GM21619 (cell line): ENCODE results near the gene NFE2.
"Not testable (repeated sequence)": the region's sequence is repeated elsewhere in the genome, so short reads cannot be mapped to it uniquely, and the experiment has no call there.

ENCODE experiments used
- ATAC-seq: cut with Tn5 transposase; IDR thresholded peaks from one replicate; pipeline ENCODE4 v1.9.1; 2021; ENCODE audit not compliant: unreplicated experiment

NFE2 gene

DNA sequence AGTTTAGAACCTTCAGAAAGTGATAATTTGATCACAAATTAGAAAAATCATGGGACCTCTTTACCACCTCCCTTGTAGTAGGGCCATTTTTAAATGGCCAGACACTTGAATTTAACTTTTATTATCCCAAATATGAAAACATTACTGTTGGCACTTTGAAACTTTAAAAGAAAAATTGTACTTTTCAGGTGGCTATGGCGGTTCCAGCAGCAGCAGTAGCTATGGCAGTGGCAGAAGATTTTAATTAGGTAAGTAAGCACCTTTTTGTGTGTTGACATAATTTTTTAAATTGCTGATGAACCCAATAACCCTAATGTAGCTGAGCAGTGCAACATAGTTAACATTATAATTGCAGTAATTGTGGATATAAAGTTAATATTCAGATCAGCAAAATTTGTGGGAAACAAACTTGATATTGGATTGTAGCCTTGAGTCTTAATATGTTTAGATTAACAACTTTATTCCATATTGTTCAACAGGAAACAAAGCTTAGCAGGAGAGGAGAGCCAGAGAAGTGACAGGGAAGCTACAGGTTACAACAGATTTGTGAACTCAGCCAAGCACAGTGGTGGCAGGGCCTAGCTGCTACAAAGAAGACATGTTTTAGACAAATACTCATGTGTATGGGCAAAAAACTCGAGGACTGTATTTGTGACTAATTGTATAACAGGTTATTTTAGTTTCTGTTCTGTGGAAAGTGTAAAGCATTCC, 16.6 kb downstream of the NFE2 start:
- not testable (repeated sequence) for ATAC-seq

DNA sequence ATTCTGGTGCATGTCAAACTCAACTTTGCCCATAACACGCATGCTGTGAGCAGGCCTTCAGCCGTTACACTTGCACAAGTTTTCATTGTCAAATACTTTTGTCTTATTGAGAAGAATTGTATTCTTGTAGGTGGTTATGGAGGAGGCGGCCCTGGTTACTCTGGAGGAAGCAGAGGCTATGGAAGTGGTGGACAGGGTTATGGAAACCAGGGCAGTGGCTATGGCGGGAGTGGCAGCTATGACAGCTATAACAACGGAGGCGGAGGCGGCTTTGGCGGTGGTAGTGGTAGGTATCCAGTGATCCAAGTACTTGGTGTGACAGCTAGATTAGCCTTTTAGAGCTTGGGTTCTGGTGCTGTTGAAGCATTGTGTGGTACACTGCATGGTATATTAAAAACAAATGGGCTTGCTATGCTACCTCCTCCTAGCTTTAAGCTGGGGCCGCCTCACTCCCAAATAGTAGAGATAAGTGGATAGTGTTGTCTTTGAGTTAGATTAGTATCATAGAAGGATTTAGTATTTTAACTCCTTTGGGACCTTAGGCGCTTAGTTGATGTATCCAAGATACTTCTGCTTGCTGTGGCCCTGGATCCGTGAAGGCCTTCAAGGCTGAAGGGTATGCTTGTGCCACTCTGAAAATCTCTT, 17.7 kb downstream of the NFE2 start:
- no peak for ATAC-seq

DNA sequence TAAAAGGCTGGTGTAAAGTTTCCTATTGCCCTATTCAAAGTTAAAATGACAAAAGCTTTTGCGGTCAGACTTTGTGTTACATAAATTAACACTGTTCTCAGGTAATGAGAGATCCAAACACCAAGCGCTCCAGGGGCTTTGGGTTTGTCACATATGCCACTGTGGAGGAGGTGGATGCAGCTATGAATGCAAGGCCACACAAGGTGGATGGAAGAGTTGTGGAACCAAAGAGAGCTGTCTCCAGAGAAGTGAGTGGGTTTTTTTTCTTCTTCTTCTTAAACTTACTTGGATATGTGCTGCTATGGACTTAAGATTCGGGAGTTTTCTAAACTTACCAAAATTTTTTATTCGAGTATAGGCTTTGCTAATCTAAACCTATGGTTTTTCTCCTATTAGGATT, 19.1 kb downstream of the NFE2 start:
- ATAC-seq: not testable (repeated sequence)

DNA sequence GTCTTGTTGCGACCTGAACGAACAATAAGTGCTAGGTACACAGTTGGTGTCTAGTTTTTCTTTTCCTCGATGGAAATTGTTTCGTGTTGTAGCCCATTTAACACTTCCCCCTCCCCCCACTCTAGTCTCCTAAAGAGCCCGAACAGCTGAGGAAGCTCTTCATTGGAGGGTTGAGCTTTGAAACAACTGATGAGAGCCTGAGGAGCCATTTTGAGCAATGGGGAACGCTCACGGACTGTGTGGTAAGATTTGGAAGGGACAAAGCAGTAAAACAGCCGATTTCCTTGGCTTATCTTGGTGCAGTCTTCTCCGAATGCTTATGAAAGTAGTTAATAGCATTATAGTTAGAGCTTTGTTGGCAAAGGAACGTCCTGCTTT, 19.6 kb downstream of the NFE2 start:
- not testable (repeated sequence) for ATAC-seq

DNA sequence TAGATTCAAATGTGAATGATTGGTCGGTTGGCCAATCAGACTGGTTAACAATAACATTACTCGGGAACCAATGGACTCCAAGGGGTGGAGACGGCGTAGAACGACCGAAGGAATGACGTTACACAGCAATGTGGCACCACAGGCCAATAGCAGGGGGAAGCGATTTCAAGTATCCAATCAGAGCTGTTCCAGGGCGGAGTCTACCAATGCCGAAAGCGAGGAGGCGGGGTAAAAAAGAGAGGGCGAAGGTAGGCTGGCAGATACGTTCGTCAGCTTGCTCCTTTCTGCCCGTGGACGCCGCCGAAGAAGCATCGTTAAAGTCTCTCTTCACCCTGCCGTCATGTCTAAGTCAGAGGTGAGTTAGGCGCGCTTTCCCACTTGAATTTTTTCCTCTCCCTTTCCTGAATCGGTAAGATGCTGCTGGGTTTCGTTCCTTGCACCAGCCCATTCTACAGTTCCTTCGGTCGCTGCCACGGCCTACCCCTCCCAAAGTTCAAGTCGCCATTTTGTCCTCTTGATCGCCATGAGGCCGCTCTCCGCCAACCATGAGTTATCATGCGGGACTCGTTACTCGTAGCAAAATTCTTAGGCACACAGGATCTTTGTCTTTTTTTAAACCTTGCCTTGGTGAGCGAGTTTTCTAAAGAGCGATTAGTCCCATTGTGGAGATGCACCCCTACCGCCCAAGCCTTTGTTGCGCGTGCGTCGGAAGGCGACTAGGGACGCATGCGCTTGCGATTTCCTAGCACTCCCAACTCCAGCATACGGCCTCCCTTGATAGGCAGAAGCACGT, 20.2 kb downstream of the NFE2 start, which contains the start of gene HNRNPA1:
TSS of gene HNRNPA1 (plus strand) at position 259 of the 793 bp plus-strand sequence. CDS start at position 341, 82 bp downstream.
- ATAC-seq: peak; percentile 85

DNA sequence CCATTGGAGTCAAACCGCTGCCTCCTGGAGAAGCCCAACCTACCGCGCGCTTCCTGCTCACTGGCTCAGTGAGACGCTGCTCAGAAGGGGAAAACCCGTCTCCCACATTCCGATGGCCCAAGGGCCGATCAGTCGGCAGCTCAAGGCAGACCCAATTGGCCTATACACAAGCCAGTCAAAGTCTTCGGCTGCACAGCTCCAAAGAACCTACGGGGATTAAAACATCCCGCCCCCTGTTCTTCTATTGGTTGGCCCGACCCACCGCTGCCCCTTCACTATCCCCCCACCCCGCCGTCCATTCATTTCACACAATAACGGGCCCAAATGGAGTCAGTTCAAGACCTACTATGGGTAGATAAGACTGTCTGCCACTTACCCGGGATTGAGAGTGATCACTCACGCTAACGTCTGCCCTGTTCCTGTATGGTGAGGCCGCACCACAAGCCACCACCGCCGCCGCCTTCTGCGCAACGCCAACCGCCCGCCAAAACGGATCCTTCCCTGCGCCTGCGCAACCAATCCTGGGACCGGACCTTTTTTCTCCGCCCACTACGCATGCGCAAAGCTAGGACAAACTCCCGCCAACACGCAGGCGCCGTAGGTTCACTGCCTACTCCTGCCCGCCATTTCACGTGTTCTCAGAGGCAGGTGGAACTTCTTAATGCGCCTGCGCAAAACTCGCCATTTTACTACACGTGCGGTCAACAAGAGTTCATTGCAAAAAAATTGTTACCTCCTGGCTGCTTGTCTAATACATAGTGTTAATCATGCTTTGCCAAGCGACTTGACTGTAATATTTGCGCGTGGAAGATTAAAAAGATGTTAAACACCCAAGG, 21.0 kb downstream of the NFE2 start, which contains the start of gene CBX5:
TSS of gene CBX5 (minus strand) at position 491 of the 836 bp plus-strand sequence. CDS start 22,472 bp downstream, outside the sequence.
- peak; percentile 71 for ATAC-seq

DNA sequence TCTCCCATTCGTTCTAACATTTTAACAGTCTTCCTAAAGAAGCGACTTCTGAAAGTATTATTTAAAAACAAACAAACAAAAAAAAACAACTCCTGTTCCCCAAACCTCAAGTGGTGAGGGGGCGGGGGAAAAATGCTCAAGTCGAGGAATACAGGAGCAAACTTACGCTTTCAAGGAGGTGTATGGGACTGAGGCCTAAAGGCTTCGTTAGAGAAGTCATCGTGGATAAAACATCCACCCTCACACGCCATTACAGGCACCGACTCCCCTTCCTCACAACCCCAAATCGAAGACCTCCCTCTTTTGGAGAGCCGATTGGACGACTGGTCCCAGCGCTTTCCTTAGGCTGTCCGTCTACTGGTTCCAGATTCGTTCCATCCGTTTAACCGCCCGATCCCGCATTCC, 21.6 kb downstream of the NFE2 start:
- ATAC-seq: no peak

DNA sequence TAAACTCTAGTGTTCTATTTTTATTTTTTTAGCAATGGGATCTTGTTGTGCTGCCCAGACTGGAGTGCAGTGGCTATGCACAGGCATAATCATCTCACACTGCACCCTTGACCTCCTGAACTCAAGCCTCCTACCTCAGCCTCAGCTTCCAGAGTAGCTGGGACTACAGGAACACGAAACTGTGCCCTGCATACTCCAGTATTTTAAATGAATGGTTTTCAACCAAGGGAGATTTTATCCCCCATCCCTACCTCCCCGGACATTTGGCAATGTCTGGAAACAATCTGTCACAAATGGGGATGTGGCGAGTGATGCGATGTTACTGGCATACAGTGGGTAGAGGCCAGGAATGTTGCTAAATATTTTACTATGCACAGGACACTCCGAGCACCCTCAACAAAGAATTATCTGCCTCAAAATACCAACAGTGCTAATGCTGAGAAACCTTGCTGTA, 23.0 kb downstream of the NFE2 start:
- no peak for ATAC-seq

DNA sequence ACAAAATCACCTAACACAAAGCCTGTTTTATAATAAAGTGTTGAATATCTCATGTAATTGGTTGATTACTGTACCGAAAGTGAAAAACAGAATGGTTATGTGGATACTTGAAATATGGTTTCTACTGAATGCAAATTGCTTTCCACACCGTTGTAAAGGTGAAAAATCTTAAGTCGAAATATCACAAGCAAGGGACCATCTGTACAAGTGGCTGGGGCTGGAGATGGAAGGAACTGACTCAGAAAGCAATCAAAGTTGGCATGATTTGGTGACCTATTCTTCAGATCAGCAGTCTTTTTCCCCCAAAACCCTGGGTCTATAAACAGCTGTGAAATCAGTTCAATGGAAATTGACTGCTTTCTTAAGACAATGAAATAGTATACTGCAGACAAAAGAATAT, 24.4 kb downstream of the NFE2 start:
- ATAC-seq: no peak

DNA sequence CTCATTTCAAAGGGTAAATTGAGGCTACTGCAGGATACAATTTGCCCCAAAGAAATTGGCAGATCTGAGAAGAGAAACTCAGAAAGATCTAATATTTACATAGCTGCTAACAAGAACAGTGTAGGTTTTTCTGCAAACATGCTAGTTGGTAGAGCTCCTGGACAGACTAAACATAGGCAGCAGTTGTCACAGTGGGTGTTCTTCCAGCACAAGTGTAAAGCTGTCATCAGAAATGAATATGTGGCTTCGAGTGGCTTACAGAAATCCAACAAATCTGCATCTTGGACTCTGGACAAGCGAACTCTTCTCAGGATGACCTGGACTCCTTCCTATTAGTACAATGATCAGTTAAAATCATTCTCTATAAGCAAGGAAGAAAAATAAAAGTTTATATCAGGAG, 26.8 kb downstream of the NFE2 start:
- no peak for ATAC-seq

DNA sequence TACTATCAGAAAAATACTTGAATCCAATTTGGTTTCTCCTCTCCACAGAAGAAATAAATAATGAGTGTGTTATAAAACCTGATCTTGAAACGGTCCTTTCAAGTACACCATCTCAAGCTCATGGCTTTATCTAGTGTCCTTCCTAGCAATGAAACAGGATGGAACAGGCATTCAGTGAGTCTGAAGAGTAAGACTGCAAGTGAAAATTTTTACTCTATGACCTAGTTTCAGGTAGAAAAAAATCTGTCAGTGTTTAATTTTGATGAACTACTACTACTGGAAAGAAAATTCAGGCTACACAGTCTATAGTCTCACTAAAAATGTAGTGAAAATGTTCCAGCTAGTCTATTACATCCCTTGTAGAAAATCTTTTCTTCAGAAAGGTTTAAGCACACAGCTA, 28.6 kb downstream of the NFE2 start:
- no peak for ATAC-seq

DNA sequence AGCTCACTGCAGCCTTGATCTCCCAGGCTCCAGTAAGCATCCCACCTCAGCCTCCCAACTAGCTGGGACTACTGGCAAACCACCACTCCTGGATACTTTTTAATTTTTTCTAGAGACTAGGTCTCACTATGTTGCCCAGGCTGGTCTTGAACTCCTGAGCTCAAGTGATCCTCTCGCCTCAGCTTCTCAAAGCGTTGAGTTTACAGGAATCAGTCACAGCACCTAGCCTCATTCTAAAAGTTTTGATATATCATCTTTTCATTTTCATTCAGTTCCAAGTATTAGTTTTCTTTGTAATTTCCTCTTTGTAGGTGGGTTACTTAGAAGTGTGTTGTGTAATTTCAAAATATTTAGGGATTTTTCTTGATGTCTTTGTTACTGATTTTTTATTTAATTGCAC, 30.5 kb downstream of the NFE2 start:
- ATAC-seq: no peak

DNA sequence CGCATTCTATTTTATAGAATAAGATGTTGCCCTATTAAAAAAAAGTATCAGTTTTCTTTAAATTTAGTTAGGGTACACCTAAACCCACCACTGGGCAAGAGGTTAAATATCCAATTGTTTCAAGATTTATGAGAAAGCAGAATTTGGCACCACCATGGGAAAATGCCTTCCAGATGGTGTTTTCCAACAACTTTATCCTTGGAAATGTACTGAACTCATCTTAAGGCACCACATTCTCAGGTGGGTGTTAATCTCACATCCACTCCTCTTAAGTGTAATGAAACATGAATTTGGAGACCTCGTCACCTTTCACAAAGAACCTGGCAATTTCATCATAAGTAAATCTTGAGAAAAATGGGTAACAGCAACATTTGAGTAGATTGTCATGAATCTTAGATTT, 34.0 kb downstream of the NFE2 start:
- ATAC-seq: no peak

DNA sequence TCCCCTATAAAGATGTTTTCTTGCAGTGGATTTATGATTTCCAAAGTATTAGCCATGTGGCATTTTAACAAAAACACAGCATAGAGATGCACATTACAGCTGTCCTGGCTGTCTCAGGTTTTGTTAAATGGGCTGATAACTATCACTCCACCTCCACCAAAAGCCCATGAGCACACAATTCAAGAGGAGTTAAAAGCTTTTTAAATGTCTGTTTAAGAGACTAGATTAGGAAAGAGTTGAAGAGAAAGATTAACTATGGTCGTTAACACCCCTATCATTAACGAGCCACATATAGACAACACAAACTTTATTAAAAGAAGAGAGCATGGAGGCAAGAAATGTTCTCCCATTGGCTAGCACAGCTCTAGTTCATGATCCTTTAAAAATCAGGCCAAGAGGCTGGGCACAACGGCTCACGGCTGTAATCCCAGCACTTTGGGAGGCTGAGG, 35.4 kb downstream of the NFE2 start:
- no peak for ATAC-seq

DNA sequence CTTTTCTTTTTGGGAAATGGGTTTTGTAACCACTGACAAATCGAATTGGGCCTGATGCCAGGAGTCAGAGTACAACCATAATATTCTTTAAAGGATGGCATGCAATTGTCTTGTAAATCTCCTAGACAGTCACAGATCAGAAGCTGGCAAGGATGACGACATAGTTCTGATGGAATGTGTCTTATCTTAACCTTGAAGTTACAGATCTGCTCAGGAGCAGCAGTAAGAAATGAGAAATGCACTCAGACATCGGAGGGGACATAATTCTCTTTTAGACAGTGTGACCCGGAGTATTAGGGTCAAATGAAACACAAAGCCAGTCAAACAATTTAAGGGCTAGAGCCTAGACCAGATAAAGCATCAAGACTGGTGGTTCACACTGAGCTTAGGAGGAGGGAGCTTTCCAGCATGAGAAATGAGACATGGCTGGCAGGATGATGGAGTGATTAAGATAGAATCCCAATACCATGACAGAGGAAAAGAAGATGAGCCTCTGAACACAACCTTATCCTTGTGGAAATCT, 38.4 kb downstream of the NFE2 start:
- no peak for ATAC-seq

DNA sequence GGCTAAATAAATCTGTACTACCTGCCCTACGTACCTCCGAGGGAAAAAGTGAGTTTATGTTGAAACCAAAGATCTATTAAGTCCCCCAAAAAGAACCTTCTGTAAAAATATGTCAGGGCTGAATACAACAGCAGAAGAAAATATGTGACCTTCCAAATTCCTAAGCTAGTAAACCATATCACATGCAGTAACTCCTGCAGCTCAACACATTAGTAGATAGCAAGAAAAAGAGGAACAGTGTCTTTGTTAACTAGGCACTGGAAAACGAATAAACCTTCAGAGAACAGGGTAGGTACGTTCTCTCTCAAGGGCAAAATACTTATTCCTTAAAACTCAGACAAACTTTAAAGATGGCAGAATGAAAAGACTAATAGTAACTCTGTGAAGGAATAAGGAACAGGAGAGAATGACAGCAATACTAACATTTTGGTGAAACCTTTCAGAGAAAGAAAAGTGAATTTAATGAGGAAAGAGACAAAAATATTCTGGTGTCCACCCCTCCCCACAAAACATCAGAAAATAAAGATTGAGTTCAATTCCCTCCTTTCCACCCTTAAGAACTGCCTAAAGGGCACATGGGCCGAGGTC, 38.9 kb downstream of the NFE2 start:
- ATAC-seq: no peak

DNA sequence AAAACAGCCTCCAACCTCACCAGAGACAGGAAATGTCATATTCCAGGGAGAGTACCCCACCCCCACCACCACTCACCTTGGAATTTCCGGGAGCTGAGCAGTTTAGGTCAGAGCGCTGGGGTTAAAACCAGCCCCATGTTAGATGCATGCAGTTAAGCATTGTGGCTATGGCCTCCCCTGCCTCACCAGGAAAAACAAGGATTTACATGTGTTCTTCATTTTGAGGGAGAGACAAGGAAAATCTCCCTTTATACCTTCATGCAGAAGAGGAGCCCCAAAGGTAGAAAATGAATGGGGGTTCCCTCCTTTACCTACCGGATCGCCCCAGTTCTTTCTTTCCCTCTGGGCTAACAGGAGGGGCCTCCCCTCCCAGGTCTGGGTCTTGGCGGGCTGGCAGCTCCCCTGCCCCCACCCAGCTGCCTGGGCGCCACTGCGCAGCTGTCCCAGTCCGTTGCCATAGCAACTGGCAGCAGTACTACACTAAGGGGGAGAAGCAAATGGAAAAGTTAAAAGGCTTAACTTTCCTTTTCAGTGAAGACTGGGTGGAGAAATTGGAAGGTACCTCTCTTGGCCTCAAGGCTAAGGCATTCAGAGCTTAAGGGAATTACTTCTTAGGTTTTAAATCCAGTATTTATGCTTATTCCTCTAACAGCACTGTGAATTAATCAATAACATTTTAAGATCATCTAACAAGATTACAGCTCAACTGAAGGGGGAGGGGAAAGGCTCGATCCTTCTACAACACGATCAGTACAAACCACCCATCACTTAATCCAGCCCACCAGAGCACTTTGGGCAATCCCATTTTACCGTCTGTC, 41.4 kb downstream of the NFE2 start:
- no peak for ATAC-seq

DNA sequence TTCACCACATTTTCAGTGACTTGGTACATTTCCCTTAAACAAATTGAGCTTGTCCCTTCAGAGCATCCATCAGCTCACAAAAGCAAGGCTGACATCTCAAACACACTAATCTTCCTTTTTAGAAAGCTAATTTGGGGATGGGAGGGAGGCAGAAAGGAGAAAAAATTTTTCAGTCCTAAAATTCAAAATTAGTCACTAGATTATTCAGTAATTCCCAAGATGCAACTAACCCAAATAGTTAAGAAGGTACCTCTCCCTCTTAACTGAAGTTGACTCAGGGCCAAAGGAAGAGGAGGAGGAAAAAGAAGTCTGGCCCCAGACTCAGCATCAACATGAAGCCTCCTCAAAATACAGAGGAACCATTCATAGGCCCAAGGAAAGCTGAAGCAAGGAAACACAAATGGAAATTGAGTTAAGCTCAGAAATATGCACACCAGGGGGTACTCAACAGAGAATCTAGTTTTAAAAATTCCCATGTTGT, 42.6 kb downstream of the NFE2 start:
- no peak for ATAC-seq

DNA sequence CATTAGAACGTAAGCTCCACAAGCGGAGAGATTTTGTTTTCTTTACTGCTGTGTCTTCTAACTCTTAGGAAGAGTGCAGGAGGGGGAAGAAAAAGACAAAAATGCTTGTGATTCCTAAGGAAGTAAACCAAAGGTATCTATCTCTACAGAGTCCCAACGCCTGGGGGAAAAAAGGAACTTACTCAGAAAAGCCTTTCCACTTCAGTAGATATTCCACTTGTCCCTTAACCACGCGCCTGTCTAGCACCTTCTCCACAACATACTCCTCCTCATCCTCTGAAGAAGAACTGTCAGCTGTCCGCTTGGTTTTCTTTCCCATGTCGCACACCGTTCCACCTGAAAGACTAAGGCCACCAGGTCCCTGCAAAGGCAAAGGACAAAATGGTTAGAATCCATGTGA, 43.5 kb downstream of the NFE2 start:
- no peak for ATAC-seq
